NCI-H2029 (cell line): ENCODE measurements around the gene PTPRZ1.

ENCODE experiments used
- DNase-seq: peaks from one replicate; lab custom pipeline; 2025; lab: John Stamatoyannopoulos, UW

The PTPRZ1 gene

DNA sequence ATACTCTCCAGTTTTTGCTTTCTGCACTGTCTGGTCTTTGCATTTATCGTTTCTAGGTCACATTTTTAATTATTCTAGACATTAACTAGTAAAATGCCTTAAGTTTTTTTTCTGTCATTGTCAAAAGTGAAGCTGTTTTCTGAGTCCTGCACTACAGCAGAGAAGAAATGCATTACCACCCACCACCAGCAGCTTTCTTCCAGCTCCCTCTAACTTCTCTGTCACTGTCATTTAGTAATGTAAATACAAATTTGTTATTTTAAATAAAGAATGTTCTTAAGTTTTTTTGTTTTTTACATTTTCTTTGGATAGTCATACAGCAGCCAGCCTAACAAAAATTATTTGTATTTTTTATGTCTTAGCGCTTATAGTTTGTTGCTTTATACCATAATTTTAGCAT, 18.8 kb downstream of the PTPRZ1 start:
- DNase-seq, result no peak

DNA sequence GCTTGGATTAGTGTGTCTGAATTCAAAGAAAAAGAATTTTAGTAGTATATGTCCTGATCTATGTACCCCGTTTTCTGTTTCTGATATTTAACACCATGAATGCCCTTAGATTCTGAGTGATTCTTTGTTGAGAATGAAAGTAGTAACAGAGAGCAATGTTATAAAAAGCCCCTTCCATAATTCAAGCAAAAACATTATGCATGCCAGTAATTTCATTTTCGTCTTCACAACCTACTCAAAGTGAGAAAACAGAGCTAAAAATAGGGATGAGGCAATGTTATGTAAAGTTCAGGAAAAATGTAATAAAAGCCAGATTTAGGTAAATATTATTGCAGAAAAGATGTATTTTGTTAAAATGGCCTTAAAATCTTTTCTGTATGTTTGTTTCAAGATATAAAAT, 28.1 kb downstream of the PTPRZ1 start:
- no peak for DNase-seq

DNA sequence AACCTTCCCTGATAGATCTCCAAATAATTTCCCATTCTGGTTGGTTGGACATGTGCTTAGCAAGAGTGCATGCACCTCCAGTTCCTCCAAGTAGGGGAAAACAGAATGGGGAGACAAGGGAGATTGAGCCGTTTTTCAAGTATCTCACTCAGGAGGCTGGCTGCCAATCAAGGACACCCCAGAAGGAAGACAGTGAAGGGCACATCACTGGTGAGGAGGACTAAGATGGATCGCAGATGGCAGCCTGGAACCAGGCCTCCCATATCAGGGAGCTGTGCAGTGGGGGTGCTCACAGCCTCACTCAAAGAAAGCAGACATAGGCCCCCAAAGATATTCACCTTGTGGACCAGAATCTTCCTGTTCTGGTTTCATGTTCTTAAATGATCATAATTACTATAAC, 31.2 kb downstream of the PTPRZ1 start:
- DNase-seq, result no peak

DNA sequence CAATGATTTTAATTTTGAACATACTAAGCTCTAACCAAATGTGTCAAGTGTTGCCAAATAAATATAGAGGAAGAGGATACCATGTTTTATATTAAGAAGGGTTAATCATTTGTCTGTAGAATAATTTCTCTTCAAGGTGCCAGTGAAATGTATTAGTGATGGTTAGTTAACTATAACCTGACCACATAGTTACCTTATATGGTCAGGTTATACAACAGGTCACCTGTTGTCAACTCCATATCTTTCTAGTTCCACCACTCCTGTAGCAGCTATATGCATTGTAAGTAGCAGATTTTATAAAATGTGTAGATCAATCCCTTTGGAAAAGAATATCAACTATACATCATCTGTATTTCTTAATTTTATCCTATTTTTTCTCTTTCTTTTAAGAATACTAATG, 35.1 kb downstream of the PTPRZ1 start:
- DNase-seq, result no peak

DNA sequence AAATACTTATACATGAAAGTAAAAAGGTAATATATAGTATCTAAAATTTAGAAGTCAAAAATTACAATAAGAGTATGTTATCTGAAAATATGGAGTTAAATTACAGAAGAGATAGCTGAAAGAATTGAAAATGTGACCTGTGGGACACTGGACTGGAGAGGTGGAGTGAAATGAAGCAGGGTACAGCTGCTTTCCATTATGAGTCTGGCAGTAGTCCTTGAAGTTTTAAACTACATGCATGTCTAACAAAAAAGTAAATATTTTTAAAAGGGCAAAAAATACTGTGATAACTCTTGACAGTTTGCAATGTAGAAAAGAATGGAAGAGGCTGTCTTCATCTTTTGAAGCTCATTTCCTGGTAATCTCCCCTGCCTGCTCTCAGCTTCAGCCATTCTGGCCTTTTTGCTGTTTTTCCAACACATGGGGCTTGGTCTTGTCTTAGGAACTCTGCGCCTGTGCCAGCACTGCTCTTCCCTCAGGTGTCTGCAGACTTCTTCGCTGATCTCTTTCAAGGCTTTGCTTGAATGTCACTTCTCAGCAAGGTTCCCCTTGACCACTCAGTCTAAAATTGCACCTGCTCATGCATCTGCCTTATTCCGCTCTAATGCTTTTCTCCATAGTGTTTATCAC, 36.9 kb downstream of the PTPRZ1 start:
- no peak for DNase-seq

DNA sequence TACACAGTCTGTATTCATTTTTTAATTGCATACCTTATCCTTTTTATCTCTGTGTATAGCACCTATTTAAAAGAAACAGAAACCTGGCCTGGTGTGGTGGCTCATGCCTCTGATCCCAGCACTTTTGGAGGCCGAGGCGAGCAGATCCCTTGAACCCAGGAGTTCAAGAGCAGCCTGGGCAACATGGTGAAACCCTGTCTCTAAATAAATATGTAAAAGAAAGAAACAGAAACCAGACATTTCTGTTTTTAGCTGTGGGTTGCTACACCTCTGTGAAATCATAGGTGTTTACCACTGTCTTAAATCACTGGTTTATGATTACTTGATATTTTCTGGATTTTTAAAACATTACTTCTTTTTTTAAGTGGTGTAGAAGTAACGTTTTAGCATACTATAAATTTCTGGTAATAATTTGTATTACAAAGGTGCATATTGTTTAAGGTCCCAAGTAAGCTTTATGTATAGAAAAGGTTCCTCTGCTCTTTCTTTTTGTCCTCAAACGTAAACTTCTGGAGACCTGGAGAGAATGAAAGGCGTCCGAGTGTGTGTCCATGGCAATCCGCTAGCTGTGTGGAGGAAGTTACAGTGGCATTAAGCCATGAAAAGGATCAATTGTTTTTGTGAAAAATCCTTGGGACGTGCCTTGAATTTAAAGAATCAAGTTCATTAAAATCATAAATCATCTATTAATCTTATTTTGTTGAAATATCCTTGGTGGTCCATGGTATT, 41.1 kb downstream of the PTPRZ1 start:
- DNase-seq, result no peak

DNA sequence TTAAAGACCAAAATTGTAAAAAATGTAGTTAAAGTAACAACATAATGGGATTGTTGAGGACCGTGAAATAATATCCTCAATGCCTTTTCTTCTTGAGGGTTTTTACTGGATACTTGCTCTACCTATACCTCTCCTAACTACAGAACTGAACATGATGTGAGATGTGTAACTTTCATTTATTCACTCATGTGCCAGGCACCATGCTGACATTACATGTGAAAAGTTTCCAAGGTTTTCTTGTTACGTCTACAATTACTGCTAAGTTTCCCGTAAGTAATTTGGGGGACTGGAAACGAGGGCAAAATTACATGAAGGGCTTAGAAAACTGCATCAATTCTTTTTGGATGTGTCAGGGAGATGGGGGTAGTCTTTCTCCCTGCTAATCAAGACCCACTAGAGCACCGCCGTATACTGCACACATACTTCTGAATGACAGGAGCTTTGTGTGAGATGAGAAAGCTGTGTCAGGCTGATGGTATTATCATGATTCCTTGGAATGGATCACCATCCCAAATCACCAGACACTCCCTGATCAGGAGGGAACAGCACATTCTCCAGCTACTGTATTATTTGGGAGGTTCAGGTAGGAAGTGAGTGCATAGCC, 41.8 kb downstream of the PTPRZ1 start:
- no peak for DNase-seq

GRCh38 chr7:121916211-121916610, 43.2 kb downstream of the PTPRZ1 start:
- DNase-seq, result peak; percentile 11

DNA sequence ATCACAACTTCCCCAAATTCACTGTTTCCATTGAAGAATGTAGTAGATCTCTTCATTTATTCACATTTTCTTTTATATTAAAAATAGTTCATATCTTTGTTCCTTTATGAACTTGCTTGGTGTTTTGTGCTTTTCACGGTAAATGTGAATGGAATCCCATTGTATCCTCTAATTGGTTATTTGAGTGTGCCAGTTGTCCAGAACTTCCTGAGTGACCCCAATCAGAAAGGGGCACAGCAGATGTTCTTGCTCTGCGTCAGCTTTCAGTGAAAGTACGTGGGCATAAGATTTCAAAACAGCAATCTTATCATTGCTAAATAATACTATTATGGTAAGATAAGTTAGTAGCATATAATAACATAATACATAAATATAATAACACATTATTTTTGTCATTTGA, 47.0 kb downstream of the PTPRZ1 start:
- no peak for DNase-seq

DNA sequence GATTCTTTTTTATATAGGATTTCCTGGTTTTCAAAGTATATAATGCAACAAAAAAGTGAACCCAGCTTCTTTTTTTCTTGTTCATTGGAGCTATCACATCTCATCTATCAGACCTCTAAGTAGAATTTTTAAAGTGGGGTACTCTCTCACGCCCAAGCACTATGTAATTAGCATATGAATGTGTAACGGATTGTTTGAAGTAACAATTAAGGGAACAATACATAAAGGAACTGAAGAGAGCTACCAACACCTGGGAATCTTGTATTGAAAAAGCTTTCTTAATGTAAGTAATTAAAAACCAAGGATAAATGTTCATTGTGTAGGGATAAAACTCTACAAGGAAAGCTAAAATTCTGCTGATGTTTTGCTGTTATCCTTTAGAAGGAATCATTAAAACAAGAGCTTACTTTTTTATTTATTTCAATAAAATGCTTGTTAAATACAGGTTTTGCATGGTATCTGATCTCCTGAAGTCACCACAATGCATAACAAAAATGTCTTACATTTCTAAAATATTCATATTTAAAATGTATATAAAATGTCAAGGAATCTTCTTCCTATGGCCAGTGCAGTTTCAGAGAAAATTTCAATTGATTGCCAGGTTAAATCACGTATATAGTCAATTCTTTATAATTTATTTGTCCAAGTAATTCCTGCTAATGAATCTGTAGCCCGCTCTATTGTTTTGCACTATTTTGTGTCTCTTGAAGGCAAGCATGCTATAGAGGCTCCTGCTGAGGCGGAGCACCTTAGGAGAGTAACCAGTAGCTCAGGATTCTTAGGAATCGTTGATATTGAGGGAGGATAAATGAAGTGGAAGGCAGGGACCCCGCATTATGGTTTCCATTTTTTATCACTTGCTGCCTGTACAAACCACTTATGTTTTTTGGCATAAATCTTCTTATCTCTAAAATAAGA, 51.6 kb downstream of the PTPRZ1 start:
- no peak for DNase-seq

GRCh38 chr7:121931149-121931902, 58.4 kb downstream of the PTPRZ1 start:
- DNase-seq, result no peak

DNA sequence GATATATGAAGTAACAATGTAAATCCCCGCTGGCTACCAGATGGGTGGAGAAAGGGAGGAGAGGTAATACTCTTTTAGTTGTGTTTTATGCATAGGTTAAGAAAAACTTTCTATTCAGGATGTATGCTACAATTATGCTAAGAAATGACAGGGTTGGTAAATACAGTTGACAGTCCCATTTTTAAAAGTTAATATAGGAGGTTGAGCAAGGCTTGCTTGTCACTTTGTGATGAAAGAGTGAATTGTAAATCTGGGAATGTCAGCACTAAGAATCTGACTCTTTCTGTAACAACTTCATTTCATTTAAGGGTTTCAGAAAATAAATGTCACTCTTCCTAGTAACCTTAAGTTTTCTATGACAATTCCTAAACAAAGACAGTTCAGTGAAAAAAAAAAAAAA, 59.8 kb downstream of the PTPRZ1 start:
- no peak for DNase-seq

DNA sequence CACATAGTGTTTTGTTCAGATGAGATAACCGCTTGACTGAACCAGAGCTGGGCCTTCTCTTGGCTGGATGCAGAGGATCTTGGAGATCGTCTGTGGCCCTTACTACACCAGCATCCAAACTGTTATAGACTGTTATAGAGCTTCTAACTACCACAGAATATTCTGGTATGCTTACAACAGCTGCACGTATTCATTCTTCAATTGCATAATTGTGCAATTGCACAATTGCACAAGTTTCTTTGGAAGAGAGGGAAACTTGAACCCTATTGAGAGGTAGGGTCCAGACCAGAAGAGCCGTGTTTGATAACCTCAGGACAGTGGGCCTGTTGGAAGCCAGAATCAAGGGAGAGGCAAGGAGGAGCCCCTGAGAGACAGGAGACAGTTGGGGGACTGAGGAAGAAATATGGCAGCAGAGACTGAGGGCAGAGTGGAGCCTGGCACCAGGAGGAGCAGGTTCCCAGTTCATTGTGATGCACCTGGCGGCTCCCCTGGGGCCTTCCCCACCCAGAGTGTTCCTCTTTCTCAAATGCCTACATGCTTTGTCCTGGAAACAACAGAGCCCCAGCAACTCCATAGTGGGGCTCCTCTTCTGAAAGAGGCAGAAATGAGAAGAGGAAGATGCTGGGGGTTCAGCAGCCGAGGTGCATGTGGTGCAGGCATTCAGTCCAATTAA, 64.1 kb downstream of the PTPRZ1 start:
- no peak for DNase-seq

DNA sequence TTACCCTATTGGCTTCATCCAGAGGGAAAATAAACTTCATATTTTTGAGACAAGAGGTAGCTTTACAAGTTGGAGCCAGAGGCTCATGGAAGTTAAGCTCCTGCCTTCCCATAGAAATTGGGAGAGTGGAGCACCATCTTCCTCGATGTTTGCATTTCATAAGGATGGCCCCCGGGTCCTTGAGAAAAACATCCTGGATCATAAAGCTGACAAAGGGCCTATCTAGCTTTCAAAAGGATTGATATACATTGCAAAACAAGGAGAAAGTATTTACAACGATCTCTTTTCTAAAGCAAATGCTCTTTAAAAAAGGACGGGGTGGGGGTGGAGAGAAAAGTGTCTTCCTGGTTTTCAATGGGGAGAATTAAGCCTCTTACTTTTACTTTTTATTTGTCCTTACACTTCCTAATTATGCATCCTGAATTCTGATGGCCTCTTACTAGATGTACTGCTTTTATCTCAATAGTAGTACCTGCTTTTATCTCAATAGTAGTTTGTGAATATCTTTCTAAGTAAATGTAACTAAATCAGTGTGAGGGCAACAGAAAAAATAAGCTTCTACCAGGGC, 65.6 kb downstream of the PTPRZ1 start:
- no peak for DNase-seq

GRCh38 chr7:121940918-121941317, 68.0 kb downstream of the PTPRZ1 start:
- no peak for DNase-seq

DNA sequence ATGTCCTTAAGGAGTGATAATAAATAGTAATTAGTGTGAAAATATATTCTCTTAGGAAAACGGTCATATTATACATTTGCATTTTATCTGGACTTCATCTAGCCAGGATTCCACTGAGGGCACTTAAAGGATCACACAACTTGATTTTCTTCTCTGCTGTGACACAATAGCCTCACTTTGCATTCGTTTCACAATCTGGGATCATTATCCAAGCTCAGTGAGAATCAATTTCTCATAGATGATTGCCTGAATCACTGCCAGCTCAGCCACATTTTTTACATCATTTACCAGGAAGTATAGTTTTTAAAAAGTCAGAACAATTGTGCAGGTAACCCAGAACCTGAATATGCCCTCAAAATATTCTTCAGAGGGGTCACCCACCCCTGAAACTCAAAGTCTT, 68.9 kb downstream of the PTPRZ1 start:
- DNase-seq, result no peak

DNA sequence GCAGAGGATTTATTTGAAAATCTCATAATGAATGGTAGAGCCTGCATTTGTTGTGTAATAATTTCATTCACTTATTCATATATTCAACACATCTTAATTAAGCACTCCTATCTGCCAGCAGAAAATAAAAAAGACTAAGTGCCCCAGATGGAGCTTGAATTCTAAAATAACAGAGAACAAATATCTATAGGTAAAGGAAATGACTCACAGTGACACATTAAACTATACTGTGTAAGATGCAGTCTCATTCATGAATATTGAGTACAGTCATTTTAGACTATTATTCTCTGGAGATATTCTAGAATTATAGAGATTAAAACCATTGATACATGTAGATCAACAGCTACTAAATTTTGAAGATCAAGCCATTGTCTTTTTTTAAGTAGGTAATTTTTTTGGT, 72.1 kb downstream of the PTPRZ1 start:
- DNase-seq, result no peak

DNA sequence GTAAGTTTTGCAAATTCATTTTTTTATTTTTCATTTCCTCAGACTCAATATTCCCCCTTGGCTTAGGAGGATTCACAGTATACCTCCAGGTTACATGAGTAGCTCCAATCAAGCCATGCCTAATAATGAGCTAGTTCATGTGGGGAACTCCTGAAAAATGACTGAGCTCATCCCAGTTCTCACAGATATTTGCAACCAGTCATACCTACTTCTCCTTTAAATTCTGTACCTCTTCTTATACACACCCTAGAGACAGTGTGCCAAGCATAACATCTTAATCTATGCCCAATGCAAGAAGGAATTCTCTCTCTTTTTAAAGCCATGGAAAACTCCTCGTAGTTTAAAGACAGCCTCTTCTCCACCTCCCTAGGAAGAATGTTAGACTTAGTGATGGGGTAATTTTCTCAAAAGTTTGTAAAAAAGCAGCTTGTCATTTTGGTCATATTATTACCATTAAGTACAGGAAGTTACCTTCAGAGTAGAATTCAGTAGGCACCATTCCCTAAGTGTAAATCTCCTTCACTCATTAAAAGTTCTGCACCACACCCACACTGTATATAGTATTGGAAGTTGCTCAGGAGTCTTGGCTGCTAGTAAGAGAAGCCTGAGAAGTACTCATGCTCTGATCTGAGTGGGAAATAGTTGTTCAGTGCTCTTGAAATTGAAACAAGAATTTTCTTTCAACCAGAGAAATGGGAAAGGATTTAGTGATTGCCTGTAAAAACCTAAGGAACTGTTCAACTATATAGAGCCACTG, 72.7 kb downstream of the PTPRZ1 start:
- DNase-seq, result no peak

DNA sequence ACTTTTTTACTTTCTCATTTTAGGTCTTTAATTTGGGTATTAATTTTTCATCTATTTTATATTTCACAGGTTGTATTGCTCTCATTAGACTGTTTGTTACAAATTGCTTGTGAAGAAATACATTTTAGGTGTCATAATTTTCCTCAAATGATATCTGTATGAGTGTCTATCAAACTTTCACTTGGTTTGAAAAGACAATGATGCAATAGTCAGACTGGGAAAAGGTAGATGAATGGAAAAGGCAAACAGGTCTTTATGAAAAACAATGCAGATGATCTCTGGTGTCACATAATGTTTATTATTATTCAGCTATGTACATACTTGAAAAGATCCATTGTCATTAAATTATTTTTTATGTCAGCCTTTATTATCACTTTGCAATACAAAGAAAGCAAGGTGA, 80.2 kb downstream of the PTPRZ1 start:
- DNase-seq, result no peak

- DNase-seq, result no peak
Measured at GRCh38 chr7:121953601-121954000, 80.6 kb downstream of the PTPRZ1 start.
